T47D (cell line): Measurements from ENCODE around the gene CD93.

Source experiments
- DNase-seq, 2 experiments: peaks; one replicate each; pipeline versions ENCODE4 v3.0.0 to v3.0.0-alpha.2; 2011 to 2012; ENCODE audit warnings: low read depth in 1 of 2, low spot score in 1 of 2
- JUND ChIP-seq: IDR thresholded peaks from 2 replicates; pipeline ENCODE4 v1.6.1; 2012; ENCODE audit warnings: low read depth
- in situ Hi-C: cut with HindIII; loops from 2 replicates; pipeline ENCODE4 v1.10.0; 2016; ENCODE audit warnings: low sequenced_read_pairs, low pct_unique_long_range_greater_than_20kb

CD93 gene

GRCh38 chr20:23066772-23067171 lies 19.4 kb downstream of the CD93 start:
- in situ Hi-C loops: no loop called here
- no peak for DNase-seq
- no peak for TF ChIP-seq JUND

- DNase-seq: no peak
- in situ Hi-C loops: no loop called here
- TF ChIP-seq JUND: no peak
Observed at GRCh38 chr20:23065266-23066201, 20.6 kb downstream of the CD93 start.

GRCh38 chr20:23063581-23063980 lies 22.5 kb downstream of the CD93 start:
- in situ Hi-C loops: no loop called here
- no peak for TF ChIP-seq JUND
- DNase-seq: no peak

- DNase-seq: no peak
- in situ Hi-C loops: no loop called here
- TF ChIP-seq JUND: no peak
Observed at GRCh38 chr20:23063168-23063567, 23.0 kb downstream of the CD93 start.

GRCh38 chr20:23062632-23063031 lies 23.5 kb downstream of the CD93 start:
- TF ChIP-seq JUND: no peak
- in situ Hi-C loops: no loop called here
- DNase-seq: no peak

- TF ChIP-seq JUND: no peak
- in situ Hi-C loops: no loop called here
- no peak for DNase-seq
Observed at GRCh38 chr20:23061734-23062561, 24.2 kb downstream of the CD93 start.

- TF ChIP-seq JUND: no peak
- in situ Hi-C loops: no loop called here
- DNase-seq: no peak
Observed at GRCh38 chr20:23061262-23061661, 24.9 kb downstream of the CD93 start.

- in situ Hi-C loops: no loop called here
- DNase-seq: no peak
- no peak for TF ChIP-seq JUND
Observed at GRCh38 chr20:23060629-23061028, 25.5 kb downstream of the CD93 start.

GRCh38 chr20:23059846-23060245 lies 26.3 kb downstream of the CD93 start:
- DNase-seq: no peak
- in situ Hi-C loops: no loop called here
- TF ChIP-seq JUND: no peak

- TF ChIP-seq JUND: no peak
- in situ Hi-C loops: no loop called here
- DNase-seq: no peak
Observed at GRCh38 chr20:23059001-23059400, 27.1 kb downstream of the CD93 start.

GRCh38 chr20:23058240-23058639 lies 27.9 kb downstream of the CD93 start:
- no peak for DNase-seq
- in situ Hi-C loops: no loop called here
- TF ChIP-seq JUND: no peak

- no peak for TF ChIP-seq JUND
- no peak for DNase-seq
- in situ Hi-C loops: no loop called here
Observed at GRCh38 chr20:23052904-23053303, 33.2 kb downstream of the CD93 start.

- no peak for TF ChIP-seq JUND
- in situ Hi-C loops: no loop called here
- DNase-seq: peak in 1 of 2 experiments; percentile 51
Observed at GRCh38 chr20:23050847-23051627, 35.1 kb downstream of the CD93 start.
